NCI-H345 treated with DMSO at 0.1 percent for 48 hours (cell line): ENCODE data around the gene TEX264.
"Not testable (repeated sequence)": the region's sequence is repeated elsewhere in the genome, so short reads cannot be mapped to it uniquely, and the experiment has no call there.

ENCODE experiments used
- DNase-seq: peaks from one replicate; lab custom pipeline; 2025; ENCODE audit not compliant: unreplicated experiment; lab: John Stamatoyannopoulos, UW

TEX264 gene, protein sequence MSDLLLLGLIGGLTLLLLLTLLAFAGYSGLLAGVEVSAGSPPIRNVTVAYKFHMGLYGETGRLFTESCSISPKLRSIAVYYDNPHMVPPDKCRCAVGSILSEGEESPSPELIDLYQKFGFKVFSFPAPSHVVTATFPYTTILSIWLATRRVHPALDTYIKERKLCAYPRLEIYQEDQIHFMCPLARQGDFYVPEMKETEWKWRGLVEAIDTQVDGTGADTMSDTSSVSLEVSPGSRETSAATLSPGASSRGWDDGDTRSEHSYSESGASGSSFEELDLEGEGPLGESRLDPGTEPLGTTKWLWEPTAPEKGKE

DNA sequence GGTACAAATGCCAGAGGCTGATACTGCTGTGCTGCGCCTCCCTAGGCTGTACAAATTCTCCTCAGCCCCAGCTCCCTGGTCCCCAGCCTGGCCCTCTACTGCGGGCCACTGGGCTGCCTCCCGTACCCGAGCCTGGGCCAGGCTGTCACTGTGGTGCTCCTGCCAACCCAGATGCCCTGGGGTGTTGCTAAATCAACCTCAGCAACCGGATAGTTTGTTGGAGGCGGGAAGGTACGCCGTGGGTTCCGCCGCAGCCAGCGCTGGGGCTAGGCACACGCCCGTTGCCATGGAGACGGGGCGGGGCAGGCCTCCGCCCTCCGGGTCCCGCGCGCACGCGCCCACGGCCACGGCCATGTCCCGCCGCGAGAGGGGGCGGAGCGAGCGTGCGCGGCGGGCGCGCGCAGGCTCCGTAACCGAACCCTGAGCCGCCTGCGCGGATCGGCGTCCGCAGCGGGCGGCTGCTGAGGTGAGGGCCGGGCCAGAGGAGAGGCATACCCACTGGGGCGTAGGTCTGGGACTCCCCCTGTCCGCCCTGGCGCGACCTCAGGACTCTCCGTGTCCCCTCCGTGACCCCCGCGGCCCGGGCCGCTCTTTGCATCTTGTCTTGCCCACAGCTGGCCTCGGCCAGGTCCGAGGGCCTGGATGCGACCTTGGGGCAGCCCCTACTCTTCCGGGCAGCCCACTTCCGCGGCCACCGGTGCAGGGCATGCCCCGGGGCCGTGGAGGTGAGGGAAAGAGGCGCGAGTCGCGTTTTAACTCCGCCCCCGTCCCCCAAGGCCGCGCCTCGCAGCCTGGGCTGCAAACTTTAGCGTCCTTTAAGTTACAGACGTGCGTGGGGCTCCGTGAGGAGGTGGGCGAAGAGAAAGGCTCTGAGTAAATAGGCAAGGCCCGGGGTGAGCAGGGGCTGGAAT is at the start of gene TEX264:
Gene TEX264 (plus strand): TSS at position 430 of the 911 bp plus-strand sequence. CDS start 3,053 bp downstream, outside the sequence.
- DNase-seq = peak; percentile 72

DNA sequence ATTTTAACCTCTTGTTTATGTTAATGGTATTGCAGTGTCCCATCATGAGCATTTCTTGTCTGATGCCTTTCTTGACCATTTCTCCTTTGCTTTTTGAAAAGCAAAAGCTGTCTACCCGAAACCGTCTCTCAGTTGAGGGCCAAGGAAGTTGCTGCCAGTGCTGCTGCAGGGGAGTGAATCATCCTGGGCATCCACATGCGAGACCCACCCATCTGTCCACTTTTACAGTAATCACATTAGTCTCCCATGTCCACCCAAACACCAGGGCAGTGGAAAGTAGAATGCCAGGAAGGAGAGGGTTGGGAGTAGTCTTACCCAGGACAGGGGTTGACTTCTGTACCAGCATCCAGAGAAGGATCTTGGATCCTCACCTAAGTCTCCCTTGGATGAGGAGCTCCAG is 48.6 kb upstream of the TEX264 start:
- no peak for DNase-seq

DNA sequence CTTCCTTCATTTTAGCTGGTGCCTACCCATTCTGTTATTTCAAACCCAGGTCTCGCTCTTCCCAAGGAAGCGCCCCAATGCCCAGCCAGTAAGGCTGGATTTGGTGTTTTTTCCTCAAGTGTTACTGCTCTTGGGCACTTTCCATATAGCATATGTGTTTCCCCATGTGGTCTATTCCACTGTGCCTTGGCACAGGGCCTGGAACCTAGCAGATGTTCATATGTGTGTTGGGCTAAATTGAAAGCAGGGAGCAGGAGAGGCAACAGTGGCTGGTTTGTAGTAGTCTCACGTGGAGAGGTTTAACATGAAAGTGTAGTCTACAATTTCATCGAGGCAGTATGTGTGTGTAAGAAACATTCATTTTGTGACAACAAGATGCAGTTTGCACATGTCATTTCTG is 48.2 kb upstream of the TEX264 start:
- DNase-seq = no peak

DNA sequence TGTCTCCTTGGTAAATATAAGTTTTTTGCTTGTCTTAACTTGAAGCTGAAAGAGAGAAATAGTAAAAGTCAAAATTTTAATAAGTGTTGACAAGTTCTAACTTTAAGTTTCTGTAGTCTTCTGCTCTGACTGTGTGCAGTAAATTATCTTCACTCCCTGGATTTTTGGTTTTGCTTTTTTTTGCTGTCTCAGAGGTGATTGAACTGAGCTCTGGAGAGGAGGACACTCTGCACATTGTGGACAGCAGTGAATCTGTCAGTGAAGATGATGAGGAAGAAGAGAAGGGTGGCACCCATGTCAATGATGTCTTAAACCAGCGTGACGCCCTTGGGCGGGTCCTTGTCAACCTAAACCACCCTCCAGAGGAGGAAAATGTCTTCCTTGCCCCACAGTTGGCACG is 40.5 kb upstream of the TEX264 start:
- DNase-seq = no peak

DNA sequence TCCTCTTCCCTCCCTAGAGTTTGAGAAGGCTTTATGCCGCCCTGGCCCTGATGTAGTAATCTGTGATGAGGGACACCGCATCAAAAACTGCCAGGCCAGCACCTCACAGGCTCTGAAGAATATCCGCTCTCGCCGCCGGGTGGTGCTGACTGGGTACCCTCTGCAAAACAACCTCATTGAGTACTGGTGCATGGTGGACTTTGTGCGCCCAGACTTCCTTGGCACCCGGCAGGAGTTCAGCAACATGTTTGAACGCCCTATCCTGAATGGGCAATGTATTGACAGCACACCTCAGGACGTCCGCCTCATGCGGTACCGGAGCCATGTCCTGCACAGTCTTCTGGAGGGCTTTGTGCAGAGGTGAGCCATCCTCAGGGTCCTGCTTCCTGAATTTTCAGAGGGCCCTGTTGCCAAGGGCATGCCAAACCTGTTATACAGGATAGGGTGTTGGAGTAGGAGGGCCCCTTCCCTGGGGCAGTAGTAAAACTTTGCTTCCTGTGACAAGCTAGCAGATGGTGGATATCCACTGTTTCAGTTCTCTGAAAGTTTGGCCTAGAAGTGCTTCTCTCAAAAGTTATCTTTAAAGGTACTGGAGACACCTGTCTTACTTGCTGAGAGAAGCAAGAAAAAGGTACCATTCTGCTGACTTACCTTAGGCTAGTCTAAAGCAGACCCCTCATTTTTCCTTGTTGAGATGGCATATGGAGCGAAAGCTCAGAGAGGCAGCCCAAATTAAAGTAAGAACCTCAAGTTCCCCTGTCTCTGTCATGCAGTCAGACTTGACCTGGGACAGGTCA is 33.7 kb upstream of the TEX264 start:
- DNase-seq = no peak

DNA sequence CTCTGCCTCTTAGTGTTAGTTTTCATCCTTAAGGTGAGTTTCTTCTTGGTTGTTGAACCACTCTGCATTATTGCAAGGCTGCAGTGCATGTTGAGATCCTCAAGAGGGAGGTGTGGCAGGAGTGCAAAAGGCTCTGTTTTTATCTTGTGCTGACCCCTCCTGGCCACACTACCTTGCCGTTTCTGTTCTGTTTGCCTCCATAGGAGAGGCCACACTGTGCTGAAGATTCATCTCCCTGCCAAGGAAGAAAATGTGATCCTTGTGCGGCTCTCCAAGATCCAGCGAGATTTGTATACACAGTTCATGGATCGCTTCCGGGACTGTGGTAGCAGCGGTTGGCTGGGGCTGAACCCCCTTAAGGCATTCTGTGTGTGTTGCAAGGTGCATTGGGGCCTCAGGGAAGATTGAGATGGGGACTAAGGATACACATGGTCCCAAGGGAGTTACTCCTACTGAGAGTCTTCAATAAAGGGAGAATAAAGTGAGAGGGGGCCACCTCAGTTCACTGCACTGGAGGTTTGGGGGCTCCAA is 33.0 kb upstream of the TEX264 start:
- peak; percentile 23 for DNase-seq

DNA sequence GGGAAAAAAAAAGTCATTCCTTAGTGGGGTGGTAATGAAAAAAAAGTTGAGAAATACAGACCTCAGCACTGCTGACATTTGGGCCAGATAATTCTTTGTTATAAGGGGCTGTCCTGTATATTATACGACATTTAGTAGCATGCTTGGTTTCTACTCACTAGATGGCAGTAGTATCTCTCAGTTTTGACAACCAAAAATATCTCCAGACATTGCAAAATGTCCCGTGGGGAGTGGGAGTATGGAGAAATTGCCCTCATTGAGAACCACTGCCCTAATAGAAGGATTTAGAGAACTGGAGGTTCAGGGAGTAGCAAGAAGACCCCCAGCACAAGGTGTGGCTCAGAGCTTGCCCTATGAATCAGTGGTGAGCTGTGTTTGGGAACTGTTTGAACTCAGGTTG is 28.6 kb upstream of the TEX264 start:
- DNase-seq = no peak

DNA sequence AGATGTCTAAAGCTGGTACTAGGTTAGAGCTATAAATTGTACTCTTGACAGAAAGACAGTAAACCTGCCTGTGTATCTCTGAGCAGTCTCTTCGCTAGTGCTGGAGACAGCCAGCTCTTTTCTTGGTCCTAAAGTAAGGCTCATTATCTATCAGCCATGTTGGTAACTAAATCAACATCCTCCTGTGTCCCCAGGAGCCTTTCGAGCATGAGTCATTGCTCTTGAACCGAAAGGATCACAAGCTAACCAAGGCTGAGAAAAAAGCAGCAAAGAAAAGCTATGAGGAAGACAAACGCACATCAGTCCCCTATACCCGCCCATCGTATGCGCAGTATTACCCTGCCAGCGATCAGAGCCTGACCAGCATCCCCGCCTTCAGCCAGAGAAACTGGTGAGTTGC is 25.0 kb upstream of the TEX264 start:
- no peak for DNase-seq

DNA sequence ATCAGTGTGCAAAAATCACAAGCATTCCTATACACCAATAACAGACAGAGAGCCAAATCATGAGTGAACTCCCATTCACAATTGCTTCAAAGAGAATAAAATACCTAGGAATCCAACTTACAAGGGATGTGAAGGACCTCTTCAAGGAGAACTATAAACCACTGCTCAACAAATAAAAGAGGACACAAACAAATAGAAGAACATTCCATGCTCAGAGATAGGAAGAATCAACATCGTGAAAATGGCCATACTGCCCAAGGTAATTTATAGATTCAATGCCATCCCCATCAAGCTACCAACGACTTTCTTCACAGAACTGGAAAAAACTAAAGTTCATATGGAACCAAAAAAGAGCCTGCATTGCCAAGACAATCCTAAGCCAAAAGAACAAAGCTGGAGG is 18.9 kb upstream of the TEX264 start:
- not testable (repeated sequence) for DNase-seq

DNA sequence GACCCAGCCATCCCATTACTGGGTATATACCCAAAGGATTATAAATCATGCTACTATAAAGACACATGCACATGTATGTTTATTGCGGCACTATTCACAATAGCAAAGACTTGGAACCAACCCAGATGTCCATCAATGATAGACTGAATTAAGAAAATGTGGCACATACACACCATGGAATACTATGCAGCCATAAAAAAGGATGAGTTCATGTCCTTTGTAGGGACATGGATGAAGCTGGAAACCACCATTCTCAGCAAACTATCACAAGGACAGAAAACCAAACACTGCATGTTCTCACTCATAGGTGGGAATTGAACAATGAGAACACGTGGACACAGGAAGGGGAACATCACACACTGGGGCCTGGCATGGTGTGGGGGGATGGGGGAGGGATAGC is 17.6 kb upstream of the TEX264 start:
- not testable (repeated sequence) for DNase-seq

DNA sequence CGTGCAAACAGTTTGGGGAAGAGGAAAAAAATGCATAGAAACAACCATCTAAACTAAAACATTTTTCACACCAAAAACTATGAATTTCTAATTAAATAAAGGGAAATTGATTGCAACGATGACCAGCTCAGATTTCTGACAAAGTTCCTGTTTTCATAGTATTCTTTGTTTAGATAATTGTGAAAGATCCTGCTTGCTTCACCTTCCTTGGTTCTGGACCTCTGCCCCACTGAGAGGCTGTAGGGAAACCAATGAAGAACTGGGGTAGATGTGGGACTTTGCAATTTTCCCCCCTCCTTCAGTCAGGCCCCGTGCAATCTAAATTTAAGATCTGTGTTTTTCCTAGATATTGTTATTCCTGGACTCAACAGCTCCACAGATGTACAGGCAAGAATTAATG is 13.8 kb upstream of the TEX264 start:
- no peak for DNase-seq

DNA sequence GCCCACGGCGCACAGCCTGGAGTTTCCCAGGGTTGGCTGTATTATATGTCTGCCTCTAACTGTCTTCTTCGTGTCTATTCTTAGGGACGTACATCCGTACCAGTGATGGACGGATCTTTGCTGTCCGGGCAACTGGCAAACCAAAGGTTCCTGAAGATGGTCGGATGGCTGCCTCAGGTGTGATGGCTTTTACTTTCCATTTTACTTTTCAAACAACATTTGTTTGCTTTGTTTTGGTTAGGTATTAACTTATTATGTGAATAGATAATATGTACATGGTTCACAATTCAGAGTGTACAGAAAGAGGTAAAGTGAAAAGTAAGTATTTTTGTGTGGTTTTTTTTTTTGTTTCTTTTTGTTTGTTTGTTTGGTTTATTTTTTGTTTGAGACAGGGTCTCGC is 11.1 kb upstream of the TEX264 start:
- DNase-seq = no peak

DNA sequence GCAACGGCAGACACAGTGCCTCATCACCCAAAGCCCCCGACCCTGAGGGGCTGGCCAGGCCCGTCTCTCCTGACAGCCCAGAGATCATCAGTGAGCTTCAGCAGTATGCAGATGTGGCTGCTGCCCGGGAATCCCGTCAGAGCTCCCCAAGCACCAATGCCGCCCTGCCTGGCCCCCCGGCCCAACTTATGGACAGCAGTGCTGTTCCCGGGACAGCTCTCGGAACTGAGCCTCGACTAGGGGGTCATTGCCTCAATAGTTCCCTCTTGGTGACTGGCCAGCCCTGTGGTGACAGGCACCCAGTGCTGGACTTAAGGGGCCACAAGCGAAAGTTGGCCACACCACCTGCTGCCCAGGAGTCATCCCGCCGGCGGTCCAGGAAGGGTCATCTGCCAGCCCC is 8.6 kb upstream of the TEX264 start:
- DNase-seq = no peak

DNA sequence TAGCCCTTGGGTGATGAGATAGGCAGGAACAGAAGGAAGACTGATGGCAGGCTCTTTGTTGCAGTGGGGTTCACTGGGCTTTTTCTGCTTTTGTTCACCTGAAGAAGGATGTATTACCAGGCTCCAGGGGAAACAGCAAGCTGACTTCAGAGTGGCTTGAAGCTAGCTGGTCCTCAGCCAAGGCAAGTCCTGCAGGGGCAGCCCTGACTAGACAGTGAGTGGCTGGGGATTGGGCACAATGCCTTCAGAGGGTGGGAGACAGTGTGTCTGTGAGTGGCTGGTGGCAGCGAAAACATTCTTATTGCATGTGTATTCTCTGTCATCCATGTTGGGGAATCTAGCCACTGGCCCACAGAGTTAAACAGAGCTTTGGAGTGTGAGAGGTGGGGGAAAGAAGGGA is 2.3 kb upstream of the TEX264 start:
- DNase-seq = no peak

DNA sequence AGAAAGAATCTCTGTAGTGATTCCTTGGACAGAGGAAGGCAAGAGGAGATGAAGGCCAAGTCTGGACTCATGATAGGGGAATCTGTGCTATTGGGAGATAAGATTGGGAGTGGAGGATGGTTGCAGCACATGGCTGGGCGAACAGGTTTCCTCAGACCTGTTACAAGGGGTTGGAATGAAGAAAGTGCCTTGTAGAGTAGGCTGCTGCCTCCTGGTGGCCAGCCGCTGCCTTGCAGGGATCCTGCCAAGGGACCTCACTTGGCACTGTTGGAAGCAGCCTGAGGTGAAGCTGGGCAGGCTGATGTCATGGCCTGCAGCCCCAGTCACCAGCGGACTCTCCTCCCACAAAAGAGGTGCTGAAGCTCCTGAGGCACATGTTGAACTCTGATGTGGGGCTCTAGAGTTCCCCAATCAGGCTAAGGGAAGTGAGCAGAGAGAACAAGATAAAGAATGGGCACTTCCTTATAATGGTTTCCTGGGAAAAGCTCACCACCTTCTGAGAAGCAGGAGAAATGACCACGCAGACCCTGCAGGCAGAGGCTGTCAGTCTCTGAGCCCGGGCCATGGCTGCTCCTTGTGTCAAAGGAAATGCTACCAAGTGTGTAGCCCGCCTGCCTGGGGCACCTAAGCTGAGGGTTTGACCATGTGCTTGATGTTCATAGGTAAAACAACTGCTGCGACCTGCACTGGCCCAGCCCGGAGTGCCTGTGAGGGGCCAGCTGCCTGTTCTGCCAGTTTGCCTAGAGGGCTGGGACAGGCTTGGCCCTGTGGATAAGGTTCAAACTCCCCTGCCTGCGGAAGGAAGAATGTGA is 1.6 kb upstream of the TEX264 start:
- peak; percentile 23 for DNase-seq

DNA sequence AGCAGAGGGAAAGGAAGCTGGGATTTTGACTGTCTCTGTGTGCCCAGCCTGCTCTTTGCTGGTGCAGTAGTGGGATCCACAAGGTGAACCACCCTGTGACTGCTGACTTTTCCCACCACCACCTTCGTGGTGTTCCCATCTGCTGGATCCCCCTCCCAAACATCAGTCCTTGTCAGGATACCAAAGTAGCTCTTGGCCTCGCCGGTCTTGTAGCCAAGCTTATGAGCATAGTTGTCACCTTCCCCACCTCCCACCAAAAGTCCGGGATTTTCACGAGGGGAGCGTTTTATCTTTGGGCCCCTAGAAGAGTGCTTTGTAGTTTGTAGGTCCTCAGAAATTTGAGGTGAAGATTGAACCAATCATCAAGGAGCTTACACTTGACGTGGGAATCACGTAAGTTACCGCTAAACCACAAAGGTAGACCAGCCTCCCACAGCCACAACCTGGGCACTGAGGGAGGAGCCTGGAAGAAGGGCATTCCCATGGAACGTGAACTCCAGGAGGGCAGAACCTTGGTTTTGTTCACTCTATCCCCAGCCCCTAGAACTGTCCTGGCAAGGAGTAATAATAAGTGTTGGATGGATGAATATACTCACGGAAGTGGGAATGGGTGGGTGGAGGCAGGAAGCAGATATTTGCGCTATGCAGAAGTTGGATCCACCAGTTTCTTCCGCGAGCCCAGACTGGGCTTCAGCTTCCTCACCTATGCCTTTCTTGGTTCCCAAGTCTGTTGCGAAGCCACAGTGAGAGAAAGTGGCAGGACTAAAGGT is 814 bp upstream of the TEX264 start:
- DNase-seq = no peak

DNA sequence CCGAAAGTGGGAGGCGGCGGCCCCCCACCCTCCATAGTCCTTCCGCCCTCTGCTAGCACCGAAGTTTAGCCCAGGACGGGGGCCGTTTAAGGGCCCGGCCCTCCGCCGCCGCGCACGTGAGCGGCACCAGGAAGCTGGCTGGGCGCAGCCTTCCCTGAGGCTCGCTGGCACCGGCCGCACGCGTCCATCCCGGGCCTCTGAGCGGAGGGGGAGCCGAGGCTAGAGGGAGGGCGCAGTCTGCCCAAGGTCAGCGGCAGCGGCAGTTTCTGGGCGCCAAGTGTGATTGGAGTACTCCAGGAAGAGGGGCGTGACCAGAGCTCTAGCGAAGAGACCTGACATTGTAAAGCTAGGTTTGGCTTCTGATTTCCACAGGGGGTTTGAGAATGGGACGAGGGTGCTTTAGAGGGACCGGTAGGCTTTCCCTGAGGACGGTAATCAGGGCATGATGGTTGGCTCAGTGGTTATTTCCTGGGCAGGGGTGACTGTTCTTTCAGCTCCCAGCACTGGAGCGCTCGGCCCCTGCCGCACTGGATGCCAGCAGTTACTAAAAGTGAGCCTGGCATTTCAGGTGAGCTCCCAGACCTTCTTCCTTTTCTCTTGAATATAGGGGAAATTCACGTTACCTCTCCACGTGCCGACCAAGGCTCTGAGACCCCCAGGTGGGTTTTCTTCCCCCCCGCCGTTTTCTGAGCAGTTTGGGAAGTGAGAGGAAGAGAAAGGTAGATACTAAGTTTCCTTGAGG is 853 bp downstream of the TEX264 start:
- no peak for DNase-seq

DNA sequence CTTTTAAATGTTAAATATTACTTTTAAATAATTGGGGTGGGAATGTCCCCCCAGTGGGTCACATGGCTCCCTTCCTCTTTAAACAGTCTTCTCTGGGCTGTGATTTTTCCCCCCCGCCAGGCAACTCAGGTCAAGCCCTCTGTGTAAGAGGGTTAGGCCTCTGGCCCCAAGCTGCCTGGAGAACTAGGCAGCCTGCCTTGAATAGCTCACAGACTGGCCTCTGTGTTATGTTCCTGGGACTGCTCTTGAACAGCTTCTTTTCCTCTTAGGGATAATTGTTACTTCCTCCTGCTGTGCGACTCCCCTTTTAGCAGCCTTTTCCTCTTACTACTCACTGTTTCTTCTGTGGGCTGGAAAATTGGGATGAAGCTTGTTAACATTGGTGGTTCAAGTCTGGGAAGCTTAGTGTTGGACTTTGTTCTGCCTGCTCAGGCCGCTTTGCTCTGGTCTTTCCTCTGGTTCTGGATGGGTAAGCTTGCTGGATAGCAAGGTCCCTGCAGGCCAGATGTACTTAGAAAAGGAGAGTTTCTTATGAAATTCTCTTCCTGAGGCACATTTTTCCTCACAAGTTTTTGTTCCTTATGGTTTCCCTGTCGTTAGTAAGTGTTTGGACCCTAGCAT is 2.2 kb downstream of the TEX264 start:
- DNase-seq = no peak
